MCF 10A (cell line): ENCODE measurements around the gene KLK8. TPM values are rescaled to one million over a fixed set of nuclear protein-coding genes. Genes with fewer than 3 reads are reported as not detected.
A peak's percentile ranks its signal among the peaks of the same experiment; 100 is the strongest.

ENCODE experiments used
- BruUV-seq: library from RNA; stranded (reverse); fragments of 400-500 nt; replicated peaks from 2 replicates; lab custom pipeline; 2021; lab: Mats Ljungman, UMichigan
- CTCF ChIA-PET: fragments of 300-600 bp; sonication (Branson Sonifier 250); formaldehyde crosslinking; extraction: SDS; loops from one replicate; lab custom pipeline; 2021; ENCODE audit warnings: antibody characterized with exemption, inconsistent platforms; lab: Yijun Ruan, JAX
- POLR2A ChIA-PET: fragments of 300-600, 350-650 bp; sonication (Branson Sonifier 250); formaldehyde crosslinking; extraction: SDS; loops from one replicate; lab custom pipeline; 2020; ENCODE audit warnings: antibody characterized with exemption, inconsistent platforms; lab: Yijun Ruan, JAX
- DNase-seq: peaks from one replicate; pipeline ENCODE4 v3.0.0-alpha.2; 2018; ENCODE audit not compliant: unreplicated experiment
- H3K27ac Mint-ChIP-seq: one replicate; pipeline ENCODE4 v1.8.0; 2022; ENCODE audit warnings: mild to moderate bottlenecking, low read depth, mixed read lengths; ENCODE audit not compliant: unreplicated experiment
- H3K27me3 Mint-ChIP-seq: one replicate; pipeline ENCODE4 v1.8.0; 2022; ENCODE audit warnings: mixed read lengths; ENCODE audit not compliant: insufficient read depth, unreplicated experiment
- H3K36me3 Mint-ChIP-seq: one replicate; pipeline ENCODE4 v1.8.0; 2022; ENCODE audit warnings: mild to moderate bottlenecking, moderate library complexity, mixed read lengths; ENCODE audit not compliant: insufficient read depth, unreplicated experiment
- H3K4me1 Mint-ChIP-seq: one replicate; pipeline ENCODE4 v1.8.0; 2022; ENCODE audit warnings: mixed read lengths; ENCODE audit not compliant: insufficient read depth, unreplicated experiment
- H3K4me3 Mint-ChIP-seq: one replicate; pipeline ENCODE4 v1.8.0; 2022; ENCODE audit warnings: mild to moderate bottlenecking, moderate library complexity, mixed read lengths; ENCODE audit not compliant: unreplicated experiment
- H3K9me3 Mint-ChIP-seq: one replicate; pipeline ENCODE4 v1.8.0; 2022; ENCODE audit warnings: mixed read lengths; ENCODE audit not compliant: unreplicated experiment
- intact Hi-C: fragments of 100-400 bp; cut with micrococcal nuclease; formaldehyde crosslinking; loops from 2 replicates; pipeline ENCODE4 v1.14.1; 2022
- total RNA-seq: library from RNA; stranded (reverse); gene quantifications from 2 replicates; pipeline ENCODE4 v1.2.3, GENCODE V29; 2022
- TF ChIP-seq, protein P1 (sequence below): fragments of 200-600 bp; IDR thresholded peaks from one replicate; pipeline ENCODE4 v1.8.0; 2022; ENCODE audit warnings: antibody characterized with exemption, mild to moderate bottlenecking; ENCODE audit not compliant: unreplicated experiment

The KLK8 gene
- total RNA-seq, 1 experiment from 2014 or later = not detected

DNA sequence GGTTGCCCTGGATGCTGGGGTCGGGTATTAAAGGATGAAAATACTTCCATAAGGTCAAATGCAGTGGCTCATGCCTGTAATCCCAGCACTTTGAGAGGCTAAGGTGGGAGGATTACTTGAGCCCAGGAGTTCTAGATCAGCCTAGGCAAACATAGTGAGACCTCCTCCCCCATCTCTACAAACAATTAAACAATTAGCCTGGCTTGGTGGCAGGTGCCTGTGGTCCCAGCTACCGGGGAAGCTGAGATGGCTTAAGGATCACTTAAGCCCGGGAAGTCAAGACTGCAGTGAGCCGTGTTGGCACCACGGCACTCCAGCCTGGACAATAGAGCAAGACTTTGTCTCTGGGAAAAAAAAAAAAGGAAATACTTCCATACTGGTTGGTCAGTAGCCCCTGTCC, 23.5 kb upstream of the KLK8 start:
- no peak for DNase-seq
- intact Hi-C loops = loop anchor here (10.0 kb wide), 1 partner anchor 760 kb away; no protein-coding TSS in a partner anchor
- TF ChIP-seq, protein P1, sequence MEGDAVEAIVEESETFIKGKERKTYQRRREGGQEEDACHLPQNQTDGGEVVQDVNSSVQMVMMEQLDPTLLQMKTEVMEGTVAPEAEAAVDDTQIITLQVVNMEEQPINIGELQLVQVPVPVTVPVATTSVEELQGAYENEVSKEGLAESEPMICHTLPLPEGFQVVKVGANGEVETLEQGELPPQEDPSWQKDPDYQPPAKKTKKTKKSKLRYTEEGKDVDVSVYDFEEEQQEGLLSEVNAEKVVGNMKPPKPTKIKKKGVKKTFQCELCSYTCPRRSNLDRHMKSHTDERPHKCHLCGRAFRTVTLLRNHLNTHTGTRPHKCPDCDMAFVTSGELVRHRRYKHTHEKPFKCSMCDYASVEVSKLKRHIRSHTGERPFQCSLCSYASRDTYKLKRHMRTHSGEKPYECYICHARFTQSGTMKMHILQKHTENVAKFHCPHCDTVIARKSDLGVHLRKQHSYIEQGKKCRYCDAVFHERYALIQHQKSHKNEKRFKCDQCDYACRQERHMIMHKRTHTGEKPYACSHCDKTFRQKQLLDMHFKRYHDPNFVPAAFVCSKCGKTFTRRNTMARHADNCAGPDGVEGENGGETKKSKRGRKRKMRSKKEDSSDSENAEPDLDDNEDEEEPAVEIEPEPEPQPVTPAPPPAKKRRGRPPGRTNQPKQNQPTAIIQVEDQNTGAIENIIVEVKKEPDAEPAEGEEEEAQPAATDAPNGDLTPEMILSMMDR = no peak
- BruUV-seq = no TSS peak
- ChIA-PET POLR2A (no interaction called here), CTCF (interaction anchor here (0.6 kb wide), 1 partner anchor 13 kb away, joined by 4 read pairs; no protein-coding TSS in a partner anchor)
- no peaks in the 10 kb centered on the region for H3K36me3 Mint-ChIP-seq
- peaks cover 5% of the 10 kb centered on the region for H3K27me3 Mint-ChIP-seq
- H3K27ac Mint-ChIP-seq = no peak overlapping the region
- H3K4me3 Mint-ChIP-seq = no peak overlapping the region
- H3K9me3 Mint-ChIP-seq = peaks cover 9% of the 10 kb centered on the region
- H3K4me1 Mint-ChIP-seq = peaks cover 9% of the 10 kb centered on the region

DNA sequence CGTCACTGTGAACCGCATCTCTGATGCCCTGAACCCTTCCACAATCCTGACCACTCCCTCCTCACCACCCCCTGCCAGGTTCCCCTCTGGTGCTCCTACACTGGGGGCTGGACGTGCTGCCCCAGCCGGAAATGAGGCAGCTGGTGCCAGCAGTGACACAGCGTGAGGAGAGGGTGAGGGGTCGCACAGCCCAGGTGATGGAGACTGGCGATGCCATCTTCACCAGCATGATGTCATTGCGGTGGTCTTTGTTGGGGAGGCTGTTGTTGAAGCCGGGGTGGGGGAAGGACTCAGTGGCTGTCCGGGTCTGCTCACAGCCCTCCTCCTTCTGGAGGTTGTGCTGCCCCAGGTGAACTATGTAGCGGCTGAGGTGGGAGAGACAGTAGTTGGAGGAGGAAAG, 22.5 kb upstream of the KLK8 start:
- H3K27ac Mint-ChIP-seq = no peak overlapping the region
- H3K36me3 Mint-ChIP-seq = no peaks in the 10 kb centered on the region
- ChIA-PET CTCF (no interaction called here), POLR2A (no interaction called here)
- no peak overlapping the region for H3K4me3 Mint-ChIP-seq
- TF ChIP-seq, protein P1 = no peak
- peaks cover 13% of the 10 kb centered on the region for H3K27me3 Mint-ChIP-seq
- BruUV-seq = no TSS peak
- intact Hi-C loops = loop anchor here (10.0 kb wide), 1 partner anchor 761 kb away; no protein-coding TSS in a partner anchor
- DNase-seq = no peak
- H3K4me1 Mint-ChIP-seq = peaks cover 13% of the 10 kb centered on the region
- peaks cover 9% of the 10 kb centered on the region for H3K9me3 Mint-ChIP-seq

DNA sequence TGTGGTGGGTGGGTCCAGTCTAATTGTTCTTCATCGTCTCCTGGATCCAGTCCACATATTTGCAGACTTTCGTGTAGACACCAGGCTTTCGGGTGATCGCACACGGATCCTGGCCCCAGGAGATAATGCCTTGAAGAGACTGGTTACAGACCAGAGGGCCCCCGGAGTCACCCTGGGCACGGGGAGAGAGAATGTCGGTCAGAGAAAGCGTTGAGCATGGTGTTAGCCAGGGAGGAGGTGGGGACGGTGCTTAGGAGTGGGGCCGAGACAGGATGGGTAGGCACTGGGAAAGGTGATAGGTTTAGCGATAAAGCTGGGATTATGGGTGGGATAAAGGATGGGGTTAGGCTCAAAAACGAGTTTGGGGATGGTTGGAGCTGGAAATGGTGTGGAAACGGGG, 21.1 kb upstream of the KLK8 start:
- Mint-ChIP-seq H3K4me3 (no peak overlapping the region), H3K4me1 (peaks cover 13% of the 10 kb centered on the region), H3K27me3 (peaks cover 27% of the 10 kb centered on the region), H3K9me3 (peaks cover 9% of the 10 kb centered on the region), H3K36me3 (no peaks in the 10 kb centered on the region), H3K27ac (no peak overlapping the region)
- TF ChIP-seq, protein P1 = no peak
- BruUV-seq = no TSS peak
- no peak for DNase-seq
- POLR2A ChIA-PET = no interaction called here
- CTCF ChIA-PET = interaction anchor here (0.5 to 3.0 kb wide), 6 partner anchors 29 to 665 kb away, joined by 3 to 28 read pairs (median 4); no protein-coding TSS in a partner anchor
- intact Hi-C loops = loop anchor here (10.0 kb wide), 1 partner anchor 762 kb away; no protein-coding TSS in a partner anchor

DNA sequence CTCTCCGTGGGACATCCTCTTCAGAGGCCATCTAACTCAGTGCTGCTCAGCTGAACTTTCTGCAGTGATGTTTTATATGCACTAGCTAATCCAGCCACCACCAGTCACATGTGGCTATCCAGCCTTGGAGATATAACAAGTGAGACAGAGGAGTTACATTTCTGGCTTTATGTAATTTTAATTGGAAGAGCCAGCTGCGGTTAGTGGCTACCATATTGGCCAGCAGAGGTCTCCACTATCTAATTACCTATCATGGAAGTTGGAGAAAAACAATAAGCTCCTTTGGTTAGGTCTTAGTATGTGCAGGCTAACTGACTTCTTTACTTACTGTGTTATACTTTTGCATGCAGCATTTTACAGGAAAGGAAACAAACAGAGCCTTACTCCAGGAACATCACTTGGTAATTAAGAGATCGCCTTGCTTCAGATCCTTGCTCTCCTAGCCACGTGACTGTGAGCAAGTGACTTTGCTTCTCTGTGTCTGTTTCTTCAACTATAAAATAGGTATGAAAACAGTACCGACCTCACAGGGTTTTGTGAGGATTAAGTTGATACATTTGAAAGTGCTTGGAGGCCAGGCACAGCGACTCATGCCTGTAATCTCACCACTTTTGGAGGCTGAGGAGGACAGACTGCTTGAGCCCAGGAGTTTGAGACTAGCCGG, 19.7 kb upstream of the KLK8 start:
- Mint-ChIP-seq H3K9me3 (no peaks in the 10 kb centered on the region), H3K4me3 (no peak overlapping the region), H3K27me3 (peaks cover 40% of the 10 kb centered on the region), H3K36me3 (no peaks in the 10 kb centered on the region), H3K4me1 (peaks cover 7% of the 10 kb centered on the region), H3K27ac (no peak overlapping the region)
- TF ChIP-seq, protein P1 = peak; percentile 44
- no TSS peak for BruUV-seq
- intact Hi-C loops = loop anchor here (1.0 to 10.0 kb wide), 3 partner anchors 76 to 764 kb away; no protein-coding TSS in a partner anchor
- ChIA-PET POLR2A (interaction anchor here (1.1 kb wide), 1 partner anchor 75 kb away, joined by 8 read pairs; no protein-coding TSS in a partner anchor), CTCF (interaction anchor here (0.5 to 3.0 kb wide), 35 partner anchors 9 to 655 kb away, joined by 3 to 28 read pairs (median 4); partner anchors contain the start of genes ACP4 and KLK12)
- DNase-seq = peak; percentile 35
